ENCODE measurements around the gene OPA1. TPM values are rescaled to one million over a fixed set of nuclear protein-coding genes. Genes with fewer than 3 reads are reported as not detected.

The OPA1 gene, protein sequence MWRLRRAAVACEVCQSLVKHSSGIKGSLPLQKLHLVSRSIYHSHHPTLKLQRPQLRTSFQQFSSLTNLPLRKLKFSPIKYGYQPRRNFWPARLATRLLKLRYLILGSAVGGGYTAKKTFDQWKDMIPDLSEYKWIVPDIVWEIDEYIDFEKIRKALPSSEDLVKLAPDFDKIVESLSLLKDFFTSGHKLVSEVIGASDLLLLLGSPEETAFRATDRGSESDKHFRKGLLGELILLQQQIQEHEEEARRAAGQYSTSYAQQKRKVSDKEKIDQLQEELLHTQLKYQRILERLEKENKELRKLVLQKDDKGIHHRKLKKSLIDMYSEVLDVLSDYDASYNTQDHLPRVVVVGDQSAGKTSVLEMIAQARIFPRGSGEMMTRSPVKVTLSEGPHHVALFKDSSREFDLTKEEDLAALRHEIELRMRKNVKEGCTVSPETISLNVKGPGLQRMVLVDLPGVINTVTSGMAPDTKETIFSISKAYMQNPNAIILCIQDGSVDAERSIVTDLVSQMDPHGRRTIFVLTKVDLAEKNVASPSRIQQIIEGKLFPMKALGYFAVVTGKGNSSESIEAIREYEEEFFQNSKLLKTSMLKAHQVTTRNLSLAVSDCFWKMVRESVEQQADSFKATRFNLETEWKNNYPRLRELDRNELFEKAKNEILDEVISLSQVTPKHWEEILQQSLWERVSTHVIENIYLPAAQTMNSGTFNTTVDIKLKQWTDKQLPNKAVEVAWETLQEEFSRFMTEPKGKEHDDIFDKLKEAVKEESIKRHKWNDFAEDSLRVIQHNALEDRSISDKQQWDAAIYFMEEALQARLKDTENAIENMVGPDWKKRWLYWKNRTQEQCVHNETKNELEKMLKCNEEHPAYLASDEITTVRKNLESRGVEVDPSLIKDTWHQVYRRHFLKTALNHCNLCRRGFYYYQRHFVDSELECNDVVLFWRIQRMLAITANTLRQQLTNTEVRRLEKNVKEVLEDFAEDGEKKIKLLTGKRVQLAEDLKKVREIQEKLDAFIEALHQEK
- 124 TPM for total RNA-seq
- long read RNA-seq, full-length matches to known transcripts: 120 of 145 reads
- long read RNA-seq, partial matches to known transcripts: 11 of 145 reads
- long read RNA-seq, other reads (novel, unspliced or antisense): 14 of 145 reads

DNA sequence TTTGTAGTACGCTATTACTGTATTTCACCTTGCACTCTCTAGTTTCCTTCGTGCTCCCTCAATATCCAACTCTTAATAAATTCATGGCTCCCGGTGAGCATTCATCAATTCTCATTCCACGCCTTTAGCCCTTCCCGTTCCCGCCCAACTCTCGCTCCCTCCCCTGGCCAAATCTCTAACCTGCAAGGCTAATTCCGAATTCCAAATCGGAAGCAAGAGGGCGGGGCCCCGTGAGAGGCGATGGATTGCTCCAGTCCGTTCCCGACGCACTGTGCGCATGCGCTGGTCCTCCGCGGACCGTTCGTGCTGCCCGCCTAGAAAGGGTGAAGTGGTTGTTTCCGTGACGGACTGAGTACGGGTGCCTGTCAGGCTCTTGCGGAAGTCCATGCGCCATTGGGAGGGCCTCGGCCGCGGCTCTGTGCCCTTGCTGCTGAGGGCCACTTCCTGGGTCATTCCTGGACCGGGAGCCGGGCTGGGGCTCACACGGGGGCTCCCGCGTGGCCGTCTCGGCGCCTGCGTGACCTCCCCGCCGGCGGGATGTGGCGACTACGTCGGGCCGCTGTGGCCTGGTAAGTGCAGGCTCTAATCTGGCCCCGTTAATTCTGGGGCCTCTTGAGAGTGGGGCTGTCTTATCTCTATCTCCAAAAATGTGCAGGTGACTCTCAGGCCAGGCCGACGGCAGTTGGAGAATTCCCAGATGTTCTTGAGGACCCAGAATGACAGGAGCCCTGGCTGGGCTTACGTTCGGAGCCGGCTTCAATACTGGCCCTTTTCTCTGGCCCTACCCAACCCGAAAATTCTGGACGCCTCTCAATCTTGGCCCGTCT is at the start of gene OPA1:
OPA1 (plus strand) TSS at position 368 of the 827 bp plus-strand sequence; CDS start at position 538, 170 bp downstream.
- peak; percentile 98 for DNase-seq
- TF ChIP-seq CTCF (IDR thresholded peaks at IDR 0.05; ENCODE audit: borderline replicate concordance): peak; percentile 47
- intact Hi-C loops (cut with micrococcal nuclease): no loop called here
- peaks cover 11% of the 10 kb centered on the region for H3K36me3 ChIP-seq
- peak within 1 kb of the TSS; percentile 97 for H3K27ac ChIP-seq (replicated peaks)
- peaks cover 43% of the 10 kb centered on the region for H3K4me1 ChIP-seq
- H3K4me3 ChIP-seq: peak within 1 kb of the TSS; percentile 97
- H3K27me3 ChIP-seq (ENCODE audit: low read depth): no peaks in the 10 kb centered on the region
- H3K9me3 ChIP-seq (replicated peaks): no peaks in the 10 kb centered on the region

DNA sequence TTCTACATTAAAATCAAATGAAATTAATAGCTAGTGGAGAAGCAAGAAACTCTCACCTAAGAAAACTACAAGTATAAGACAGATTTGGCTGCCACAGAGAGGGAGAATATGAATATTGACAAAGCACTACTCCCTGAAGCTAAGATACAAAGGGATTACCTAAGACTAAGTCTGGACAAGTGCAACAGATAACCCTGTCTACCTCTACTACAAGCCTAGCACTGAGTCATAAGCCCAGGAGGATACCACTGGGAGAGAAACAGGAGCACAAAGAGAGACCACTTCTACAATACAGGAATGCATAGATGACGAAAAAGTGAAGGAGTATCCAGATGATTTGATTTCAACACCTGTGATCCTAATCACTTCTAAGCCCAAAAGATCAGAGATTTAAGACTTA is 48.7 kb upstream of the OPA1 start:
- Histone ChIP-seq H3K9me3 (replicated peaks) (peaks cover 10% of the 10 kb centered on the region), H3K27ac (replicated peaks) (no peak overlapping the region), H3K27me3 (ENCODE audit: low read depth) (no peaks in the 10 kb centered on the region), H3K4me1 (no peaks in the 10 kb centered on the region), H3K36me3 (no peaks in the 10 kb centered on the region), H3K4me3 (no peak overlapping the region)
- intact Hi-C loops (cut with micrococcal nuclease): no loop called here
- TF ChIP-seq CTCF (IDR thresholded peaks at IDR 0.05; ENCODE audit: borderline replicate concordance): no peak
- DNase-seq: no peak

DNA sequence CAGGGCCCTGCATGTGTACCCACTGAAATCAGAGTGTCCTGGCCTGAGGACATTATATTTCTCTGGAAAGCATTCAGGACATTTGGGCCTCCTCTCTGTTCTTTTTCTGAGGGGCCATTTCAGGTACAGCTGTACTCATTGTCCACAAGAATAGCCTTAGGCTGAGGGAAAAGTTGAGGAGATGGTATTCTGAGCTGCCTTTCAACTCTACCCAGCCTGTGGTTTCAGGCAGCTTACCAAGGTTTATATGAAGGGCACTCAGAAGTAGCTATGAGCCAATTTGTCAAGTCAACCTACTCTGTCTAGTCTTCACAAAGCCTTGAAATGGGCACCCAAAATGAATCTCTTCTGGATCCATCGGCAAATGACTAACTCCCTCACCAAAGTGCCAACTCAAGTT is 47.7 kb upstream of the OPA1 start:
- Histone ChIP-seq H3K36me3 (no peaks in the 10 kb centered on the region), H3K4me1 (no peaks in the 10 kb centered on the region), H3K27me3 (ENCODE audit: low read depth) (no peaks in the 10 kb centered on the region), H3K4me3 (no peak overlapping the region), H3K9me3 (replicated peaks) (peaks cover 10% of the 10 kb centered on the region), H3K27ac (replicated peaks) (no peak overlapping the region)
- no peak for DNase-seq
- no peak for TF ChIP-seq CTCF (IDR thresholded peaks at IDR 0.05; ENCODE audit: borderline replicate concordance)
- intact Hi-C loops (cut with micrococcal nuclease): no loop called here

GRCh38 chr3:193546129-193546528 is 46.9 kb upstream of the OPA1 start:
- Histone ChIP-seq H3K9me3 (replicated peaks) (peaks cover 10% of the 10 kb centered on the region), H3K27ac (replicated peaks) (no peak overlapping the region), H3K27me3 (ENCODE audit: low read depth) (no peaks in the 10 kb centered on the region), H3K4me3 (no peak overlapping the region), H3K4me1 (no peaks in the 10 kb centered on the region), H3K36me3 (no peaks in the 10 kb centered on the region)
- intact Hi-C loops (cut with micrococcal nuclease): no loop called here
- TF ChIP-seq CTCF (IDR thresholded peaks at IDR 0.05; ENCODE audit: borderline replicate concordance): no peak
- DNase-seq: no peak

Measured in left ventricle myocardium inferior (tissue), 1 donor.